Measurements from ENCODE around the gene CFAP57. TPM values are rescaled to one million over a fixed set of nuclear protein-coding genes. Genes with fewer than 3 reads are reported as not detected.

The CFAP57 gene
- under 1 TPM in 1 of 2 donors, not detected in 1; 0.12 TPM for total RNA-seq

DNA sequence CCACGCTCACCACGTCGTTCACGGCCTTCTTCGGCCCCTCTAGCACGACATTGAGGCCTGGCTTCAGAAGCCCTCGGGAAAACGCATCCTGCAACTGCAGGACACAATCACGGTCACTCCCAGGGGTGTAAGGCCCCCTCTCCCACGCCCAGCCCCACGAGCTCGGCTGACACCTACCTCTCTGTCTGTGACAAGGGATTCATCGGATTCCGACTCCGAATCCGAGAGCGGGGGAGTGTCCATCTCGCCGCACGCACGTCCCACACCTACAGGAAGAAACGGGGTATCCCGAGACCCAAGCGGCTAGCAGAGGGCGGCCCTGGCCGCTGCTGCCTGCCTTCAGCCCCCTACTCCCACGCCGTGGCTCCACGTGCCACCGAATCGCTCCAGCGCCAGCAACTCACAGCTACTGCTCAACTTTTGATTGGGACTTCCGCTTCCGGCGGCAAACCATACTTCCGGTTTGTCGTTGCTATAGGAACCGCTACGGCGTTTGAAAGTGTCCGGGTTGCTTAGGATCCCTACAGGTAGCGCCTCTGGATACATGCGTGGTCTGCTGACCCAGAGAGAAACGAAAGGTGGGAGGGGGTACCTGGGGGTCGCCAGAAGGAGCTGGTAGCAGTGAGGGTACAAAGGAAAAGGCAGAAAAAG lies at the start of gene CFAP57, which contains the start of gene EBNA1BP2:
Gene CFAP57, plus strand, starts transcription at position 455 of the 651 bp plus-strand sequence. CDS start 424 bp downstream, outside the sequence.
Gene EBNA1BP2, minus strand, starts transcription at position 415 of the 651 bp plus-strand sequence. Its CDS starts 172 bp downstream, at position 243.
- Histone ChIP-seq H3K27me3 (no peaks in the 10 kb centered on the region), H3K4me1 (peaks cover 0 to 10% of the 10 kb centered on the region in 2 donors), H3K9me3 (no peaks in the 10 kb centered on the region), H3K27ac (peak within 1 kb of the TSS; percentile 36 to 37), H3K4me3 (peak within 1 kb of the TSS; percentile 84 to 87), H3K36me3 (peaks cover 19% of the 10 kb centered on the region)
- DNase-seq (ENCODE audit: low spot score), result peak; percentile 93
- TF ChIP-seq, protein P1, sequence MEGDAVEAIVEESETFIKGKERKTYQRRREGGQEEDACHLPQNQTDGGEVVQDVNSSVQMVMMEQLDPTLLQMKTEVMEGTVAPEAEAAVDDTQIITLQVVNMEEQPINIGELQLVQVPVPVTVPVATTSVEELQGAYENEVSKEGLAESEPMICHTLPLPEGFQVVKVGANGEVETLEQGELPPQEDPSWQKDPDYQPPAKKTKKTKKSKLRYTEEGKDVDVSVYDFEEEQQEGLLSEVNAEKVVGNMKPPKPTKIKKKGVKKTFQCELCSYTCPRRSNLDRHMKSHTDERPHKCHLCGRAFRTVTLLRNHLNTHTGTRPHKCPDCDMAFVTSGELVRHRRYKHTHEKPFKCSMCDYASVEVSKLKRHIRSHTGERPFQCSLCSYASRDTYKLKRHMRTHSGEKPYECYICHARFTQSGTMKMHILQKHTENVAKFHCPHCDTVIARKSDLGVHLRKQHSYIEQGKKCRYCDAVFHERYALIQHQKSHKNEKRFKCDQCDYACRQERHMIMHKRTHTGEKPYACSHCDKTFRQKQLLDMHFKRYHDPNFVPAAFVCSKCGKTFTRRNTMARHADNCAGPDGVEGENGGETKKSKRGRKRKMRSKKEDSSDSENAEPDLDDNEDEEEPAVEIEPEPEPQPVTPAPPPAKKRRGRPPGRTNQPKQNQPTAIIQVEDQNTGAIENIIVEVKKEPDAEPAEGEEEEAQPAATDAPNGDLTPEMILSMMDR (IDR thresholded peaks at IDR 0.05), result no peak

DNA sequence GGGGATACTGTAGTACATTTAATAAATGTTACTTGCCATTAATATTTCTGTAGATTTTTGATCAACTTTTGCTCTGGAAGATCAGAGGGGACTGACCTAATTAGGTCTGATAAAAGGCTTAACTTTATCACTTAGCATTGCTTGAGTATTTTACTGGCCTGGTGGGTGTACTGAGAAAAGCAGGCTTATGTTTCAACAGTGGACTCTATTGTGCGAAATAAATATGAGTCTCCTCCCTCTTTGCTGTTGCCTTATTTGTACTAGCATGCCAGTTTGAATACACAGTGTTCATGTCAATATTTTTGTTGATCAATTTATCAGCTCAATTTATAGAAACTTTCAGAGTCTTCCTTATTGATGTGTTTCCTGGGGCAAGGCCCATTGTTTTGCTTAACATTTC lies 49.1 kb upstream of the CFAP57 start:
- TF ChIP-seq, protein P1 (IDR thresholded peaks at IDR 0.05), result no peak
- Histone ChIP-seq H3K9me3 (no peaks in the 10 kb centered on the region), H3K36me3 (no peaks in the 10 kb centered on the region), H3K4me1 (no peaks in the 10 kb centered on the region), H3K27me3 (no peaks in the 10 kb centered on the region), H3K27ac (no peak overlapping the region), H3K4me3 (no peak overlapping the region)
- DNase-seq (ENCODE audit: low spot score), result no peak

DNA sequence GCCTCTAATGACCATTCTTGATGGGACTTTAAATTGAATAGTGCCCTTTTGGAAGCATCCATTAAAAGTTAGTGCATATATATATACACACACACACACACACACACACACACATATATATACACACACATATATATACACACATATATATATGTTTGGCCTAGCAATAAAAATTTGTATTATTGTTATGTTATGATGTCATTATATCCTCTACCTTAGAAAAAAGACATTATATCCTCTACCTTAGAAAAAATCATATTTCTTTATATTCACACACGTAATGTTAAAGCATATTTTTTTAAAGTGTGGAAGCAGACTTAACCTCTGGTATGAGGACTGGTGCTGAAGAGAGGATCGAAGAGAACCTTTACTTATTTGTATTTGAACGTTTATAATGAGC lies 43.3 kb upstream of the CFAP57 start:
- TF ChIP-seq, protein P1 (IDR thresholded peaks at IDR 0.05), result no peak
- no peaks in the 10 kb centered on the region for H3K4me1 ChIP-seq
- no peaks in the 10 kb centered on the region for H3K9me3 ChIP-seq
- H3K27ac ChIP-seq, result no peak overlapping the region
- no peaks in the 10 kb centered on the region for H3K27me3 ChIP-seq
- no peaks in the 10 kb centered on the region for H3K36me3 ChIP-seq
- H3K4me3 ChIP-seq, result no peak overlapping the region
- DNase-seq (ENCODE audit: low spot score), result no peak

DNA sequence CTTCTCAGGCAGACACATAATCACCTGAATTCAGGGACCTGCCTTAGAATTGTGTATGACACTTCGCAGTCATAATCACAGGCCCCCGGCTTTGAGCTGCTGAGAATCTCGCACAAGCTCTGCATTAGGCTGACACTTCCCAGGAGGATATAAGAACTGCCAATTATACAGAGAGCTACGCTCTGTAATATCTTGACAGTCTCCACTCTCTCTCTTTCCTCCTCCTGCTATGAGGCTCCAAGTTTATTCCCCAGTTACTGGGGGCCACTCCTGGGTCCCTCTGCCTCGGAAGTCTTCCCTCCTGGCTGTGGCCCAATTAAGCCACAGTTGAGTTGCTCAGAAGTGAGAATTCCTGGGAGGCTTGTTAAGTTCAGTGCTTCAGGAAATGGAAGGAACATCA lies 42.7 kb upstream of the CFAP57 start:
- Histone ChIP-seq H3K27me3 (no peaks in the 10 kb centered on the region), H3K36me3 (no peaks in the 10 kb centered on the region), H3K4me3 (no peak overlapping the region), H3K27ac (no peak overlapping the region), H3K9me3 (no peaks in the 10 kb centered on the region), H3K4me1 (no peaks in the 10 kb centered on the region)
- DNase-seq (ENCODE audit: low spot score), result no peak
- TF ChIP-seq, protein P1 (IDR thresholded peaks at IDR 0.05), result no peak

DNA sequence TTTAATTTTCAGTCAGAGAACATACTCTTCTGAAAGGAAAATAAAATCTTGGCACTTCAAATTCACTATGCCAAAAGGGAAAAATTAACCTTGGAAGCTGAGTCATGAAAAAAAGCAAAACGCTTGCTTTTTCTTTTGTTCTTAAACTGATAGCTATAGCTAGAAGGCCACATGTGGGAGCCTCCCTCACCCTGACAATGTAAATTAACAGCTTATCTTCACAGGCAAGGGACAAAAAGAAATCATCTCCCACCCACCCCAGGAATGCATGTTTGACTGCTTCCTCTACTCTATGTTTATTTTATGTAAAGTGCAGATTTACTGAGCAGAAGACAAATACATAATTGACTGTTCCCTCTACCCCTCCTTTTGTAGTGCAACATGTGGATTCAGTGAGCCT lies 38.1 kb upstream of the CFAP57 start:
- Histone ChIP-seq H3K27ac (no peak overlapping the region), H3K4me1 (no peaks in the 10 kb centered on the region), H3K9me3 (no peaks in the 10 kb centered on the region), H3K27me3 (no peaks in the 10 kb centered on the region), H3K4me3 (no peak overlapping the region), H3K36me3 (no peaks in the 10 kb centered on the region)
- TF ChIP-seq, protein P1 (IDR thresholded peaks at IDR 0.05), result no peak
- no peak for DNase-seq (ENCODE audit: low spot score)

DNA sequence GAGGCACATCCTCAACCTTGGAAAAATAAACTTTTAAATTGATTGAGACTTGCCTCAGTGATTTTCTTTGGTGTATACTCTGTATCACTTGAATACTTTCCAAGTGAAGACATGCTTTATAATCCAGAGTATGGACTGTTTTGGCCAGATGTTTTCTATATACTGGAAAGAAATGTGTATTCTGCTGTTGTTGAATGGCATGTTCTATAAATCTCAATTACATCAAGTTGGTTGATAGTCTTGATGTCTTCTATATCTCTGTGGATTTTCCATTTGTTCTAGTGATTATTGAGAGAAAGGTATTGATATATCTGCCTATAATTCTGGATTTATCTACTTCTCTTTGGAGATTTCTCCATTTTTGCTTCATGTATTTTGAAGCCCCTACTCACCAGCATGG lies 37.5 kb upstream of the CFAP57 start:
- TF ChIP-seq, protein P1 (IDR thresholded peaks at IDR 0.05), result no peak
- no peak overlapping the region for H3K27ac ChIP-seq
- no peak for DNase-seq (ENCODE audit: low spot score)
- no peak overlapping the region for H3K4me3 ChIP-seq
- no peaks in the 10 kb centered on the region for H3K36me3 ChIP-seq
- peaks cover 0 to 2% of the 10 kb centered on the region in 2 donors for H3K9me3 ChIP-seq
- H3K4me1 ChIP-seq, result no peaks in the 10 kb centered on the region
- H3K27me3 ChIP-seq, result no peaks in the 10 kb centered on the region
